Stimulated activated CD8-positive, alpha-beta memory T cell treated with anti-CD3 and anti-CD28 coated beads, Interleukin-7, amount 100 ng/mL, for 1 hour (primary cell): Measurements from ENCODE around the gene SVIL.
A peak's percentile ranks its signal among the peaks of the same experiment; 100 is the strongest.
"Not testable (repeated sequence)": the region's sequence is repeated elsewhere in the genome, so short reads cannot be mapped to it uniquely, and the experiment has no call there.

Experiments
- DNase-seq, 2 donors: peaks; one replicate each; pipeline ENCODE4 v3.0.0-alpha.2; 2020; ENCODE audit warnings: low read depth in 2 of 2

SVIL gene

GRCh38 chr10:29455095-29455494 lies 179.7 kb downstream of the SVIL start:
- no peak for DNase-seq

GRCh38 chr10:29454250-29454649 lies 180.5 kb downstream of the SVIL start:
- no peak for DNase-seq

GRCh38 chr10:29452546-29452945 lies 182.2 kb downstream of the SVIL start:
- DNase-seq: no peak

GRCh38 chr10:29451946-29452345 lies 182.8 kb downstream of the SVIL start:
- DNase-seq: no peak

- no peak for DNase-seq
Measured at GRCh38 chr10:29450405-29450804, 184.4 kb downstream of the SVIL start.

GRCh38 chr10:29448756-29449592 lies 185.8 kb downstream of the SVIL start:
- DNase-seq: peak; percentile 50 to 64

GRCh38 chr10:29448125-29448524 lies 186.6 kb downstream of the SVIL start:
- DNase-seq: no peak

- no peak for DNase-seq
Measured at GRCh38 chr10:29446327-29446726, 188.4 kb downstream of the SVIL start.

- no peak for DNase-seq
Measured at GRCh38 chr10:29443745-29444523, 190.8 kb downstream of the SVIL start.

- no peak for DNase-seq
Measured at GRCh38 chr10:29440981-29441380, 193.8 kb downstream of the SVIL start.

- DNase-seq: not testable (repeated sequence)
Measured at GRCh38 chr10:29439005-29439404, 195.8 kb downstream of the SVIL start.

- DNase-seq: no peak
Measured at GRCh38 chr10:29438271-29438670, 196.5 kb downstream of the SVIL start.

GRCh38 chr10:29437871-29438270 lies 196.9 kb downstream of the SVIL start:
- no peak for DNase-seq

GRCh38 chr10:29435809-29436501 lies 198.8 kb downstream of the SVIL start:
- no peak for DNase-seq

GRCh38 chr10:29434111-29434510 lies 200.7 kb downstream of the SVIL start:
- DNase-seq: no peak

- DNase-seq: no peak
Measured at GRCh38 chr10:29431711-29432110, 203.1 kb downstream of the SVIL start.

GRCh38 chr10:29430101-29430500 lies 204.7 kb downstream of the SVIL start:
- DNase-seq: no peak

- DNase-seq: no peak
Measured at GRCh38 chr10:29428486-29428885, 206.3 kb downstream of the SVIL start.

GRCh38 chr10:29427667-29428066 lies 207.1 kb downstream of the SVIL start:
- no peak for DNase-seq

GRCh38 chr10:29426420-29426819 lies 208.4 kb downstream of the SVIL start:
- DNase-seq: no peak

GRCh38 chr10:29424017-29424416 lies 210.8 kb downstream of the SVIL start:
- no peak for DNase-seq

- no peak for DNase-seq
Measured at GRCh38 chr10:29420744-29421143, 214.0 kb downstream of the SVIL start.
